Right lobe of liver (tissue), 4 donors: ENCODE measurements around the gene TBX2.

Experiments used
- CTCF ChIP-seq, 4 donors: fragments of 200-600 bp in 3 of 4; fragments of 450-650 bp in 1 of 4; IDR thresholded peaks; one replicate each; pipeline versions ENCODE4 v1.5.1 to v1.8.0; 2016 to 2022; ENCODE audit warnings: antibody characterized with exemption in 4 of 4, mild to moderate bottlenecking in 2 of 4
- POLR2A ChIP-seq: fragments of 450-650 bp; IDR thresholded peaks from one replicate; pipeline ENCODE4 v1.6.1; 2017; ENCODE audit warnings: antibody characterized with exemption, mild to moderate bottlenecking
- donor health status: DM: no; HTN: no; CAD: no.
- donor health status: DM: no; HTN: no; CAD: no.
- donor health status: DM: no; HTN: yes; CAD: no.

GRCh38 chr17:61403801-61404662 lies 4.4 kb downstream of the TBX2 start:
- no peak for TF ChIP-seq CTCF (IDR thresholded peaks at IDR 0.05)
- TF ChIP-seq POLR2A, result no peak
